Measurements from ENCODE around the gene PWP2. TPM values are rescaled to one million over a fixed set of nuclear protein-coding genes. Genes with fewer than 3 reads are reported as not detected.
"Not testable (repeated sequence)": the region's sequence is repeated elsewhere in the genome, so short reads cannot be mapped to it uniquely, and the experiment has no call there.

Gene PWP2
- total and polyA plus RNA-seq, 5 donors from 2014 or later, result 0.78 to 17.6 (median 7.1) TPM

GRCh38 chr21:44154816-44155230 is 47.6 kb downstream of the PWP2 start:
- not testable (repeated sequence) for H3K4me3 Mint-ChIP-seq, H3K9me3 Mint-ChIP-seq

GRCh38 chr21:44155231-44155993 is 48.2 kb downstream of the PWP2 start:
- not testable (repeated sequence) for H3K27me3 ChIP-seq (ENCODE audit: control insufficient read depth, insufficient read depth, low read length); H3K9me3 ChIP-seq (ENCODE audit: control insufficient read depth in 2 of 2, low read length in 2 of 2); H3K27me3 Mint-ChIP-seq; H3K36me3 Mint-ChIP-seq; H3K27ac Mint-ChIP-seq; H3K4me3 Mint-ChIP-seq; H3K36me3 ChIP-seq (ENCODE audit: control insufficient read depth, insufficient read depth, low read length); H3K4me3 ChIP-seq (ENCODE audit: low read depth, low read length); H3K9me3 Mint-ChIP-seq; H3K4me1 ChIP-seq (ENCODE audit: control insufficient read depth, insufficient read depth, low read length, poor library complexity, severe bottlenecking); H3K4me1 Mint-ChIP-seq; DNase-seq
- H3K27ac ChIP-seq (ENCODE audit: insufficient read depth, low read length, poor library complexity, severe bottlenecking), result peak overlapping the region; percentile 14
- peak; percentile 35 to 49 for ATAC-seq (ENCODE audit: low read depth in 2 of 2)

More at GRCh38 chr21:44154816-44155230, 47.6 kb downstream of the PWP2 start:
- not testable (repeated sequence) for H3K4me3 ChIP-seq (ENCODE audit: low read depth, low read length); H3K36me3 Mint-ChIP-seq; H3K4me1 ChIP-seq (ENCODE audit: control insufficient read depth, insufficient read depth, low read length, poor library complexity, severe bottlenecking); H3K27me3 Mint-ChIP-seq; H3K27ac ChIP-seq (ENCODE audit: insufficient read depth, low read length, poor library complexity, severe bottlenecking); H3K4me1 Mint-ChIP-seq; DNase-seq; H3K9me3 ChIP-seq (ENCODE audit: control insufficient read depth in 2 of 2, low read length in 2 of 2); H3K27me3 ChIP-seq (ENCODE audit: control insufficient read depth, insufficient read depth, low read length); H3K27ac Mint-ChIP-seq; ATAC-seq (ENCODE audit: low read depth in 2 of 2); H3K36me3 ChIP-seq (ENCODE audit: control insufficient read depth, insufficient read depth, low read length)

- H3K4me3 Mint-ChIP-seq; H3K4me1 ChIP-seq (ENCODE audit: control insufficient read depth, insufficient read depth, low read length, poor library complexity, severe bottlenecking); H3K36me3 Mint-ChIP-seq; H3K27ac Mint-ChIP-seq; DNase-seq; H3K27me3 ChIP-seq (ENCODE audit: control insufficient read depth, insufficient read depth, low read length); H3K4me1 Mint-ChIP-seq; H3K27me3 Mint-ChIP-seq; H3K27ac ChIP-seq (ENCODE audit: insufficient read depth, low read length, poor library complexity, severe bottlenecking); H3K9me3 ChIP-seq (ENCODE audit: control insufficient read depth in 2 of 2, low read length in 2 of 2); H3K9me3 Mint-ChIP-seq; H3K36me3 ChIP-seq (ENCODE audit: control insufficient read depth, insufficient read depth, low read length); H3K4me3 ChIP-seq (ENCODE audit: low read depth, low read length): not testable (repeated sequence)
- ATAC-seq (ENCODE audit: low read depth in 2 of 2), result peak in 1 of 2 donors; percentile 15
Observed at GRCh38 chr21:44155994-44156380, 48.8 kb downstream of the PWP2 start.

GRCh38 chr21:44157439-44158081 is 50.4 kb downstream of the PWP2 start:
- H3K4me3 ChIP-seq (ENCODE audit: low read depth, low read length); ATAC-seq (ENCODE audit: low read depth in 2 of 2); H3K27ac ChIP-seq (ENCODE audit: insufficient read depth, low read length, poor library complexity, severe bottlenecking); H3K36me3 Mint-ChIP-seq; H3K27me3 Mint-ChIP-seq; H3K4me1 ChIP-seq (ENCODE audit: control insufficient read depth, insufficient read depth, low read length, poor library complexity, severe bottlenecking); DNase-seq; H3K9me3 Mint-ChIP-seq; H3K9me3 ChIP-seq (ENCODE audit: control insufficient read depth in 2 of 2, low read length in 2 of 2); H3K4me1 Mint-ChIP-seq; H3K27me3 ChIP-seq (ENCODE audit: control insufficient read depth, insufficient read depth, low read length); H3K36me3 ChIP-seq (ENCODE audit: control insufficient read depth, insufficient read depth, low read length): not testable (repeated sequence)
- Mint-ChIP-seq H3K27ac (peak overlapping the region in 1 of 3 donors; percentile 90), H3K4me3 (peak overlapping the region in 2 of 4 donors; percentile 40 to 57)

- not testable (repeated sequence) for H3K9me3 ChIP-seq (ENCODE audit: control insufficient read depth in 2 of 2, low read length in 2 of 2); H3K9me3 Mint-ChIP-seq; H3K4me1 Mint-ChIP-seq; H3K27me3 Mint-ChIP-seq; DNase-seq; H3K4me3 ChIP-seq (ENCODE audit: low read depth, low read length); H3K4me3 Mint-ChIP-seq; H3K4me1 ChIP-seq (ENCODE audit: control insufficient read depth, insufficient read depth, low read length, poor library complexity, severe bottlenecking); H3K27me3 ChIP-seq (ENCODE audit: control insufficient read depth, insufficient read depth, low read length); H3K27ac ChIP-seq (ENCODE audit: insufficient read depth, low read length, poor library complexity, severe bottlenecking); ATAC-seq (ENCODE audit: low read depth in 2 of 2); H3K36me3 Mint-ChIP-seq; H3K36me3 ChIP-seq (ENCODE audit: control insufficient read depth, insufficient read depth, low read length)
- peak overlapping the region in 1 of 3 donors; percentile 84 for H3K27ac Mint-ChIP-seq
Observed at GRCh38 chr21:44158082-44158468, 50.9 kb downstream of the PWP2 start.

GRCh38 chr21:44159349-44160297 is 52.4 kb downstream of the PWP2 start:
- not testable (repeated sequence) for H3K4me1 Mint-ChIP-seq; H3K4me3 ChIP-seq (ENCODE audit: low read depth, low read length); H3K27me3 ChIP-seq (ENCODE audit: control insufficient read depth, insufficient read depth, low read length); H3K9me3 Mint-ChIP-seq; H3K4me1 ChIP-seq (ENCODE audit: control insufficient read depth, insufficient read depth, low read length, poor library complexity, severe bottlenecking); H3K36me3 ChIP-seq (ENCODE audit: control insufficient read depth, insufficient read depth, low read length); H3K27me3 Mint-ChIP-seq; H3K36me3 Mint-ChIP-seq; H3K27ac ChIP-seq (ENCODE audit: insufficient read depth, low read length, poor library complexity, severe bottlenecking); H3K9me3 ChIP-seq (ENCODE audit: control insufficient read depth in 2 of 2, low read length in 2 of 2)
- peak overlapping the region in 1 of 4 donors; percentile 82 for H3K4me3 Mint-ChIP-seq
- DNase-seq (peak in 1 of 3 donors; percentile 8), ATAC-seq (ENCODE audit: low read depth in 2 of 2) (peak; percentile 70 to 73)
- peak overlapping the region in 1 of 3 donors; percentile 85 for H3K27ac Mint-ChIP-seq

GRCh38 chr21:44160298-44160672 is 53.1 kb downstream of the PWP2 start:
- not testable (repeated sequence) for H3K4me1 ChIP-seq (ENCODE audit: control insufficient read depth, insufficient read depth, low read length, poor library complexity, severe bottlenecking); H3K4me3 Mint-ChIP-seq; H3K4me3 ChIP-seq (ENCODE audit: low read depth, low read length); DNase-seq; H3K27ac Mint-ChIP-seq; H3K27me3 ChIP-seq (ENCODE audit: control insufficient read depth, insufficient read depth, low read length); H3K27me3 Mint-ChIP-seq; H3K9me3 ChIP-seq (ENCODE audit: control insufficient read depth in 2 of 2, low read length in 2 of 2); H3K36me3 Mint-ChIP-seq; ATAC-seq (ENCODE audit: low read depth in 2 of 2); H3K36me3 ChIP-seq (ENCODE audit: control insufficient read depth, insufficient read depth, low read length); H3K4me1 Mint-ChIP-seq; H3K9me3 Mint-ChIP-seq; H3K27ac ChIP-seq (ENCODE audit: insufficient read depth, low read length, poor library complexity, severe bottlenecking)

All from CD4-positive, CD25-positive, alpha-beta regulatory T cell (primary cell).